B cell (primary cell): ENCODE results near the gene C12orf54. TPM values are rescaled to one million over a fixed set of nuclear protein-coding genes. Genes with fewer than 3 reads are reported as not detected.

Source experiments
- ATAC-seq: fragments of 200-7000 bp; cut with Tn5 transposase; one replicate; pipeline ENCODE4 v1.10.0; 2021; ENCODE audit warnings: low read depth, mild to moderate bottlenecking, moderate number of reproducible peaks, moderate library complexity
- CTCF ChIA-PET: fragments of 350-600 bp; sonication (Branson Sonifier 250); formaldehyde crosslinking; loops from one replicate; lab custom pipeline; 2021; ENCODE audit warnings: antibody characterized with exemption, inconsistent platforms; lab: Charles Lee
- POLR2A ChIA-PET: fragments of 350-600 bp; sonication (Branson Sonifier 250); formaldehyde crosslinking; loops from one replicate; lab custom pipeline; 2021; ENCODE audit warnings: antibody characterized with exemption; lab: Charles Lee
- DNase-seq: peaks from one replicate; pipeline ENCODE4 v3.0.0; 2013
- H2AFZ ChIP-seq: 2 replicates; pipeline ENCODE4 v1.6.1; 2012; ENCODE audit warnings: mild to moderate bottlenecking, low read depth, low read length; ENCODE audit not compliant: insufficient read depth, poor library complexity, severe bottlenecking
- H3K27ac ChIP-seq, 2 donors: 1 replicate in 1 of 2; 2 replicates in 1 of 2; pipeline ENCODE4 v1.5.1; 2012 to 2013; ENCODE audit warnings: low read length in 2 of 2, mild to moderate bottlenecking in 2 of 2, moderate library complexity in 1 of 2
- H3K27me3 ChIP-seq, 4 experiments: fragments of 200-600 bp in 1 of 4; sonication (generic) in 1 of 4; replicated peaks in 1 of 4; 1 replicate in 2 of 4; 2 replicates in 2 of 4; pipeline versions ENCODE4 v1.6.1 to v1.7.0; 2013 to 2016; ENCODE audit warnings: low read length in 3 of 4, mild to moderate bottlenecking in 2 of 4, mixed read lengths in 1 of 4, moderate library complexity in 1 of 4; ENCODE audit not compliant: insufficient read depth in 4 of 4, control insufficient read depth in 3 of 4; ENCODE audit errors: control extremely low read depth in 1 of 4
- H3K36me3 ChIP-seq, 2 experiments: replicated peaks in 1 of 2; 1 replicate in 1 of 2; 2 replicates in 1 of 2; pipeline versions ENCODE4 v1.6.1 to v1.7.1; 2013; ENCODE audit warnings: low read length in 1 of 2; ENCODE audit not compliant: insufficient read depth in 2 of 2, control insufficient read depth in 1 of 2; ENCODE audit errors: control extremely low read depth in 1 of 2, extremely low read depth in 1 of 2
- H3K4me1 ChIP-seq, 2 donors: fragments of 200-600 bp in 1 of 2; sonication (generic) in 1 of 2; 1 replicate in 1 of 2; 2 replicates in 1 of 2; pipeline versions ENCODE4 v1.5.1 to v1.6.1; 2013 to 2017; ENCODE audit warnings: low read length in 2 of 2; ENCODE audit not compliant: control insufficient read depth in 2 of 2, insufficient read depth in 2 of 2
- H3K4me2 ChIP-seq: replicated peaks from 2 replicates; pipeline ENCODE3; 2012; ENCODE audit warnings: mild to moderate bottlenecking, low read depth, low read length; ENCODE audit not compliant: poor library complexity, severe bottlenecking
- H3K4me3 ChIP-seq, 5 experiments: fragments of 200-600 bp in 1 of 5; sonication (generic) in 1 of 5; 1 replicate in 3 of 5; 2 replicates in 2 of 5; pipeline versions ENCODE4 v1.5.1 to v1.7.0; 2011 to 2016; ENCODE audit warnings: low read length in 4 of 5, mild to moderate bottlenecking in 4 of 5, low read depth in 2 of 5, control low read depth in 1 of 5, moderate library complexity in 1 of 5; ENCODE audit not compliant: insufficient read depth in 1 of 5; ENCODE audit errors: control extremely low read depth in 1 of 5, extremely low read depth in 1 of 5
- H3K79me2 ChIP-seq: fragments of 200-600 bp; sonication (generic); one replicate; pipeline ENCODE4 v1.6.0; 2016; ENCODE audit warnings: low read length; ENCODE audit not compliant: control insufficient read depth, insufficient read depth
- H3K9ac ChIP-seq: fragments of 200-600 bp; sonication (generic); 2 replicates; pipeline ENCODE4 v1.6.1; 2017; ENCODE audit warnings: mild to moderate bottlenecking, low read length, moderate library complexity
- H3K9me3 ChIP-seq, 3 donors: one replicate each; pipeline versions ENCODE4 v1.6.1 to v1.7.1; 2013; ENCODE audit warnings: low read length in 2 of 3; ENCODE audit not compliant: control insufficient read depth in 2 of 3, insufficient read depth in 1 of 3; ENCODE audit errors: control extremely low read depth in 1 of 3
- H4K20me1 ChIP-seq: 2 replicates; pipeline ENCODE4 v1.6.0; 2012; ENCODE audit warnings: mild to moderate bottlenecking, low read length; ENCODE audit not compliant: insufficient read depth, control insufficient read depth, poor library complexity, severe bottlenecking
- H3K27ac Mint-ChIP-seq: one replicate; pipeline ENCODE4 v1.8.0; 2021; ENCODE audit warnings: mixed read lengths
- H3K27me3 Mint-ChIP-seq: one replicate; pipeline ENCODE4 v1.8.0; 2021; ENCODE audit warnings: mixed read lengths
- H3K4me1 Mint-ChIP-seq: one replicate; pipeline ENCODE4 v1.8.0; 2021; ENCODE audit warnings: mixed read lengths
- H3K4me3 Mint-ChIP-seq: one replicate; pipeline ENCODE4 v1.8.0; 2021; ENCODE audit warnings: mixed read lengths
- H3K9me3 Mint-ChIP-seq: one replicate; pipeline ENCODE4 v1.8.0; 2022; ENCODE audit warnings: mixed read lengths; ENCODE audit not compliant: insufficient read depth
- CTCF ChIP-seq: fragments of 200-600 bp; IDR thresholded peaks from one replicate; pipeline ENCODE4 v1.8.0; 2022; ENCODE audit warnings: antibody characterized with exemption, mild to moderate bottlenecking
- EZH2 ChIP-seq: IDR thresholded peaks from 2 replicates; pipeline ENCODE4 v1.6.1; 2012; ENCODE audit warnings: borderline replicate concordance, low read depth, mild to moderate bottlenecking, moderate library complexity, low read length; ENCODE audit not compliant: insufficient read depth, poor library complexity, severe bottlenecking
- WGBS: methylation state at CpG from one replicate; pipeline ENCODE4 v1.1.5; 2013; ENCODE audit warnings: missing lambda C conversion rate; ENCODE audit not compliant: insufficient coverage; 5-methylcytosine and 5-hydroxymethylcytosine counted together
- intact Hi-C: fragments of 100-400 bp; cut with micrococcal nuclease; formaldehyde crosslinking; loops from one replicate; pipeline ENCODE4 v1.10.0; 2022
- polyA plus RNA-seq: library from polyadenylated mRNA; depleted of rRNA; stranded (reverse); fragments of >200 nt; gene quantifications from 2 replicates; pipeline ENCODE4 v1.2.3, GENCODE V29; 2012
- total RNA-seq, 2 donors: library from RNA; stranded (reverse); fragments of 120-200 nt in 1 of 2; gene quantifications; 1 replicate in 1 of 2; 2 replicates in 1 of 2; pipeline versions ENCODE4 v1.2.3 to v1.2.4, GENCODE V29; 2013 to 2022

Gene C12orf54
- total and polyA plus RNA-seq, 2 donors (not counting 1 experiment from before 2014, with no cell fraction given), result not detected

GRCh38 chr12:48525332-48525731 is 43.0 kb downstream of the C12orf54 start, which contains the start of gene OR8S1:
OR8S1 (plus strand) TSS chr12:48525632; CDS start chr12:48525632, 0 bp downstream.
- ChIA-PET POLR2A (no interaction called here), CTCF (no interaction called here)
- H3K27me3 ChIP-seq, result peaks cover 0 to 3% (median 0%) of the 10 kb centered on the region in 4 experiments
- no peaks in the 10 kb centered on the region for H4K20me1 ChIP-seq
- Mint-ChIP-seq H3K27me3 (peaks cover 25% of the 10 kb centered on the region), H3K27ac (no peak within 1 kb of the TSS), H3K4me3 (no peak within 1 kb of the TSS), H3K4me1 (no peaks in the 10 kb centered on the region), H3K9me3 (no peaks in the 10 kb centered on the region)
- H3K4me2 ChIP-seq, result no peak within 1 kb of the TSS
- ATAC-seq (no peak), DNase-seq (no peak)
- 100% methylated on average over 4 of the region's 5 CpGs for WGBS
- H3K4me1 ChIP-seq, result no peaks in the 10 kb centered on the region
- intact Hi-C loops, result no loop called here
- no peak within 1 kb of the TSS for H3K4me3 ChIP-seq
- H3K9me3 ChIP-seq, result peaks cover 0 to 7% (median 0%) of the 10 kb centered on the region in 3 donors
- no peak within 1 kb of the TSS for H3K27ac ChIP-seq
- TF ChIP-seq CTCF, result no peak
- no peak for TF ChIP-seq EZH2
- H3K79me2 ChIP-seq, result no peaks in the 10 kb centered on the region
- no peak within 1 kb of the TSS for H2AFZ ChIP-seq
- H3K36me3 ChIP-seq, result no peaks in the 10 kb centered on the region
- no peak within 1 kb of the TSS for H3K9ac ChIP-seq

GRCh38 chr12:48527891-48528670 is 45.8 kb downstream of the C12orf54 start:
- no peak overlapping the region for H3K4me3 ChIP-seq
- no peak overlapping the region for H3K27ac Mint-ChIP-seq
- no peak overlapping the region for H3K9ac ChIP-seq
- no peaks in the 10 kb centered on the region for H3K4me1 Mint-ChIP-seq
- ATAC-seq (no peak), DNase-seq (no peak)
- intact Hi-C loops, result no loop called here
- TF ChIP-seq CTCF (no peak), EZH2 (no peak)
- H3K36me3 ChIP-seq, result no peaks in the 10 kb centered on the region
- H3K27me3 ChIP-seq, result peaks cover 0 to 3% (median 0%) of the 10 kb centered on the region in 4 experiments
- H3K4me1 ChIP-seq, result no peaks in the 10 kb centered on the region
- no peak overlapping the region for H3K27ac ChIP-seq
- H4K20me1 ChIP-seq, result no peaks in the 10 kb centered on the region
- peaks cover 0 to 5% (median 0%) of the 10 kb centered on the region in 3 donors for H3K9me3 ChIP-seq
- WGBS, result 94% methylated on average over 40 of the region's 44 CpGs
- no peak overlapping the region for H3K4me3 Mint-ChIP-seq
- no peak overlapping the region for H2AFZ ChIP-seq
- no peak overlapping the region for H3K4me2 ChIP-seq
- CTCF ChIA-PET, result no interaction called here
- H3K79me2 ChIP-seq, result no peaks in the 10 kb centered on the region
- no peaks in the 10 kb centered on the region for H3K9me3 Mint-ChIP-seq
- POLR2A ChIA-PET, result no interaction called here
- H3K27me3 Mint-ChIP-seq, result peaks cover 28% of the 10 kb centered on the region
